Ascending aorta (tissue), 2 donors: ENCODE data around the gene LRFN4. TPM values are rescaled to one million over a fixed set of nuclear protein-coding genes. Genes with fewer than 3 reads are reported as not detected.

Source experiments
- DNase-seq, 2 donors: peaks; one replicate each; pipeline ENCODE4 v3.0.0-alpha.2; 2019; ENCODE audit warnings: low spot score in 2 of 2
- H3K27ac ChIP-seq, 2 donors: fragments of 200-600 bp; sonication (generic); one replicate each; pipeline ENCODE4 v1.5.1; 2016 to 2017; ENCODE audit warnings: mild to moderate bottlenecking in 1 of 2
- H3K27me3 ChIP-seq: fragments of 200-600 bp; sonication (generic); one replicate; pipeline ENCODE4 v1.5.1; 2017
- H3K36me3 ChIP-seq, 2 donors: fragments of 200-600 bp; sonication (generic); one replicate each; pipeline ENCODE4 v1.5.1; 2016
- H3K4me1 ChIP-seq, 2 donors: fragments of 200-600 bp; sonication (generic); one replicate each; pipeline ENCODE4 v1.5.1; 2016 to 2017; ENCODE audit warnings: mild to moderate bottlenecking in 1 of 2
- H3K4me3 ChIP-seq, 2 donors: fragments of 200-600 bp; sonication (generic); one replicate each; pipeline ENCODE4 v1.5.1; 2016 to 2017; ENCODE audit warnings: mild to moderate bottlenecking in 1 of 2
- H3K9me3 ChIP-seq, 2 donors: fragments of 200-600 bp; sonication (generic); one replicate each; pipeline ENCODE4 v1.5.1; 2016
- intact Hi-C: fragments of 100-400 bp; cut with DNase I; formaldehyde crosslinking; loops from one replicate; pipeline ENCODE4 v1.15.1; 2023
- total RNA-seq: library from RNA; depleted of rRNA; stranded (reverse); fragments of >200 nt; gene quantifications from one replicate; pipeline ENCODE4 v1.1.0, GENCODE V29; 2016
- TF ChIP-seq, protein P1 (sequence below), 3 experiments: fragments of 200-600 bp in 2 of 3; fragments of 450-650 bp in 1 of 3; sonication (generic) in 2 of 3; IDR thresholded peaks; one replicate each; pipeline ENCODE4 v1.5.1; 2016 to 2019; ENCODE audit warnings: antibody characterized with exemption in 3 of 3, mild to moderate bottlenecking in 1 of 3, moderate library complexity in 1 of 3

The LRFN4 gene
- total RNA-seq, 1 donor from 2014 or later = 60.5 TPM

GRCh38 chr11:66904055-66904454, 47.2 kb downstream of the LRFN4 start:
- intact Hi-C loops = no loop called here
- no peaks in the 10 kb centered on the region for H3K27me3 ChIP-seq
- TF ChIP-seq, protein P1, sequence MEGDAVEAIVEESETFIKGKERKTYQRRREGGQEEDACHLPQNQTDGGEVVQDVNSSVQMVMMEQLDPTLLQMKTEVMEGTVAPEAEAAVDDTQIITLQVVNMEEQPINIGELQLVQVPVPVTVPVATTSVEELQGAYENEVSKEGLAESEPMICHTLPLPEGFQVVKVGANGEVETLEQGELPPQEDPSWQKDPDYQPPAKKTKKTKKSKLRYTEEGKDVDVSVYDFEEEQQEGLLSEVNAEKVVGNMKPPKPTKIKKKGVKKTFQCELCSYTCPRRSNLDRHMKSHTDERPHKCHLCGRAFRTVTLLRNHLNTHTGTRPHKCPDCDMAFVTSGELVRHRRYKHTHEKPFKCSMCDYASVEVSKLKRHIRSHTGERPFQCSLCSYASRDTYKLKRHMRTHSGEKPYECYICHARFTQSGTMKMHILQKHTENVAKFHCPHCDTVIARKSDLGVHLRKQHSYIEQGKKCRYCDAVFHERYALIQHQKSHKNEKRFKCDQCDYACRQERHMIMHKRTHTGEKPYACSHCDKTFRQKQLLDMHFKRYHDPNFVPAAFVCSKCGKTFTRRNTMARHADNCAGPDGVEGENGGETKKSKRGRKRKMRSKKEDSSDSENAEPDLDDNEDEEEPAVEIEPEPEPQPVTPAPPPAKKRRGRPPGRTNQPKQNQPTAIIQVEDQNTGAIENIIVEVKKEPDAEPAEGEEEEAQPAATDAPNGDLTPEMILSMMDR (IDR thresholded peaks at IDR 0.05) = no peak
- DNase-seq = no peak
- no peaks in the 10 kb centered on the region for H3K36me3 ChIP-seq
- H3K9me3 ChIP-seq = no peaks in the 10 kb centered on the region
- no peak overlapping the region for H3K27ac ChIP-seq
- no peak overlapping the region for H3K4me3 ChIP-seq
- H3K4me1 ChIP-seq = no peaks in the 10 kb centered on the region

DNA sequence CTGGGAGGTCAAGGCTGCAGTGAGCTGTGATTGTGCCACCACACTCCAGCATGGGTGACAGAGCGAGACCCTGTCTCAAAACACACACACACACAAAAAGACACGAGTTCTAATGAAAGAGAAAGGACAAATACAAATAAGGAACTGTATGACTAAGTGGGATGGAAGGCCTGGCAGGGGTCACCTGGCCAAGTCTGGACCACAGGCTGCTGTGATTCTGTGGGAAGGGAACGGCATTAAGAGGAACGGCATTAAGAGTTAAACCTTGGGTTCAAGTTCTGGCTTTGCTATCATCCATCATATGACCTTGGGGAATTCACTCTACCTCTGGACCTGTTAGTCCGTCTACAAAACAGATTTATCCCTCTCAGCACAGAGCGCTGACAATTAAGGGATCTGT, 47.7 kb downstream of the LRFN4 start:
- Histone ChIP-seq H3K36me3 (no peaks in the 10 kb centered on the region), H3K4me1 (no peaks in the 10 kb centered on the region), H3K27me3 (no peaks in the 10 kb centered on the region), H3K9me3 (no peaks in the 10 kb centered on the region), H3K27ac (no peak overlapping the region), H3K4me3 (no peak overlapping the region)
- TF ChIP-seq, protein P1 (IDR thresholded peaks at IDR 0.05) = no peak
- intact Hi-C loops = no loop called here
- no peak for DNase-seq

GRCh38 chr11:66904981-66905521, 48.2 kb downstream of the LRFN4 start:
- no peak for DNase-seq
- no peak overlapping the region for H3K4me3 ChIP-seq
- H3K27me3 ChIP-seq = no peaks in the 10 kb centered on the region
- H3K27ac ChIP-seq = no peak overlapping the region
- TF ChIP-seq, protein P1 (IDR thresholded peaks at IDR 0.05) = no peak
- intact Hi-C loops = no loop called here
- no peaks in the 10 kb centered on the region for H3K36me3 ChIP-seq
- no peaks in the 10 kb centered on the region for H3K4me1 ChIP-seq
- H3K9me3 ChIP-seq = no peaks in the 10 kb centered on the region

DNA sequence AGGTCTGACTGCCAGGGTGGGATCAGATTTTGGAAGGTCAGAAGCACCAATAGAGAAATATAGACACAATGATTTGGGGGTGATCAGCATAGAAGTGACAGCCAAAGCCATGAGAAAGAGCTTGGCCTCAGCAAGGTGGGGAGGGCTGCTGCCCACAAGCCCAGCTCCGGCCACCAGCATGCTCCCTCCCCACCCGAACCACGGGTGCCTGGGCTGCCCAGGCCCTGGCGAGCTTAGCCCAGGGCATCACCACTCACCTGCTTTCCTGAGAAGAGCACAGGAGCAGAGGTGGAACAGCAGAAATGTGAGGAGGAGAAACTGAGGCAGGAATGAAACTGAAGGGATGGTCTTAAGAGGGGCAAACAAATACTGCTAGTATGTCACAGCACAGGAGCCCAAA, 48.8 kb downstream of the LRFN4 start:
- Histone ChIP-seq H3K27ac (no peak overlapping the region), H3K4me3 (no peak overlapping the region), H3K4me1 (no peaks in the 10 kb centered on the region), H3K36me3 (no peaks in the 10 kb centered on the region), H3K9me3 (no peaks in the 10 kb centered on the region), H3K27me3 (no peaks in the 10 kb centered on the region)
- TF ChIP-seq, protein P1 (IDR thresholded peaks at IDR 0.05) = no peak
- intact Hi-C loops = no loop called here
- DNase-seq = no peak

DNA sequence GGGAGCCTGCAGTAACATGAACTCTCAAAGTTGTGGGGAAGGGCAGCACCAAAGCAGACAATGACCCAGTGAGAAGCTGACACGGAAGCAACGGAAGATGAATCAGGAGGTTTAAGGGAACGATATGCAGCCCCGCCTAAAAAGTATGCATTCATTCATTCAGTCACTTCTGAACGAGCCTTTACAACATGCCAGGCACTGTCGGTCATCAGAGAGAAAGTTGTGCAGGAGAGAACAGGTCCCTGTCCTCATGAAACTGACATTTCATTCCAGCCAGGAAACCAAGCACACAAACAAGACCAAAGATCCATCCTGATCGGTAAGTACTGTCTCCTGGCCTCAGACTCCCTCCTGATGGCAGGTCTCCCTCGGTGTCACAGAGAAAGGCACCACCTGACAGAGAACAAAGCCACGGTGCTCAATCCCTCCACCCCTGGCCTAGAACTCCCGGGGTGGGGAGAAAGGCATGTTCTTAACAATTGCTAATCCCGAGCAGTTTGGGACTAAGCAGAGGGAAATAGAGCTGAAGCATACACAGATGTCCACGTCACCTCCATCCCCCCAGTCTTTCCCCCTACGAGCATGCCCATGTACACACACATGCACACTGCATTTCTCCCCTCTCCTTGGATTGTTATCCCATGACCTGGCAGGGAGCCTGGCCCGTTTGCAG, 49.3 kb downstream of the LRFN4 start:
- Histone ChIP-seq H3K27me3 (no peaks in the 10 kb centered on the region), H3K4me1 (no peaks in the 10 kb centered on the region), H3K9me3 (no peaks in the 10 kb centered on the region), H3K36me3 (no peaks in the 10 kb centered on the region), H3K4me3 (no peak overlapping the region), H3K27ac (no peak overlapping the region)
- TF ChIP-seq, protein P1 (IDR thresholded peaks at IDR 0.05) = no peak
- intact Hi-C loops = no loop called here
- no peak for DNase-seq
